ENCODE measurements around the gene JAM2.

JAM2 gene

GRCh38 chr21:25658427-25659035 is 19.5 kb downstream of the JAM2 start:
- no peak overlapping the region for H3K4me3 ChIP-seq (IDR thresholded peaks at IDR 0.05; ENCODE audit: insufficient read depth, low read depth, low read length)
- H4K20me1 ChIP-seq (ENCODE audit: insufficient read depth), result no peaks in the 10 kb centered on the region
- no peaks in the 10 kb centered on the region for H3K4me1 ChIP-seq (ENCODE audit: low read depth, poor library complexity, severe bottlenecking)
- no peaks in the 10 kb centered on the region for H3K79me2 ChIP-seq (ENCODE audit: insufficient read depth, low read depth)
- no peak overlapping the region for H3K4me2 ChIP-seq
- no peaks in the 10 kb centered on the region for H3K36me3 ChIP-seq (ENCODE audit: insufficient read depth)
- no peak overlapping the region for H3K27ac ChIP-seq
- no peak for TF ChIP-seq CTCF (conservative IDR thresholded peaks at IDR 0.05; ENCODE audit: low read depth, low read length)
- H3K9ac ChIP-seq, result no peak overlapping the region
- no peak overlapping the region for H2AFZ ChIP-seq (ENCODE audit: low read depth)
- no peaks in the 10 kb centered on the region for H3K27me3 ChIP-seq (ENCODE audit: insufficient read depth, low read depth)

- Histone ChIP-seq H2AFZ (ENCODE audit: low read depth) (no peak overlapping the region), H3K4me1 (ENCODE audit: low read depth, poor library complexity, severe bottlenecking) (no peaks in the 10 kb centered on the region), H4K20me1 (ENCODE audit: insufficient read depth) (no peaks in the 10 kb centered on the region), H3K27ac (no peak overlapping the region), H3K27me3 (ENCODE audit: insufficient read depth, low read depth) (no peaks in the 10 kb centered on the region), H3K4me3 (IDR thresholded peaks at IDR 0.05; ENCODE audit: insufficient read depth, low read depth, low read length) (no peak overlapping the region), H3K79me2 (ENCODE audit: insufficient read depth, low read depth) (no peaks in the 10 kb centered on the region), H3K9ac (no peak overlapping the region), H3K36me3 (ENCODE audit: insufficient read depth) (no peaks in the 10 kb centered on the region), H3K4me2 (no peak overlapping the region)
- TF ChIP-seq CTCF (conservative IDR thresholded peaks at IDR 0.05; ENCODE audit: low read depth, low read length), result no peak
Measured at GRCh38 chr21:25660233-25660632, 21.2 kb downstream of the JAM2 start.

- Histone ChIP-seq H4K20me1 (ENCODE audit: insufficient read depth) (no peaks in the 10 kb centered on the region), H3K4me1 (ENCODE audit: low read depth, poor library complexity, severe bottlenecking) (no peaks in the 10 kb centered on the region), H3K4me3 (IDR thresholded peaks at IDR 0.05; ENCODE audit: insufficient read depth, low read depth, low read length) (no peak overlapping the region), H3K9ac (no peak overlapping the region), H3K27me3 (ENCODE audit: insufficient read depth, low read depth) (no peaks in the 10 kb centered on the region), H3K36me3 (ENCODE audit: insufficient read depth) (no peaks in the 10 kb centered on the region), H3K79me2 (ENCODE audit: insufficient read depth, low read depth) (no peaks in the 10 kb centered on the region), H3K27ac (no peak overlapping the region), H2AFZ (ENCODE audit: low read depth) (no peak overlapping the region), H3K4me2 (no peak overlapping the region)
- TF ChIP-seq CTCF (conservative IDR thresholded peaks at IDR 0.05; ENCODE audit: low read depth, low read length), result no peak
Measured at GRCh38 chr21:25664491-25664931, 25.5 kb downstream of the JAM2 start.

GRCh38 chr21:25670726-25671125 is 31.7 kb downstream of the JAM2 start:
- no peak overlapping the region for H3K27ac ChIP-seq
- no peaks in the 10 kb centered on the region for H4K20me1 ChIP-seq (ENCODE audit: insufficient read depth)
- no peaks in the 10 kb centered on the region for H3K27me3 ChIP-seq (ENCODE audit: insufficient read depth, low read depth)
- H3K4me1 ChIP-seq (ENCODE audit: low read depth, poor library complexity, severe bottlenecking), result no peaks in the 10 kb centered on the region
- H3K79me2 ChIP-seq (ENCODE audit: insufficient read depth, low read depth), result no peaks in the 10 kb centered on the region
- H3K36me3 ChIP-seq (ENCODE audit: insufficient read depth), result no peaks in the 10 kb centered on the region
- H2AFZ ChIP-seq (ENCODE audit: low read depth), result no peak overlapping the region
- no peak overlapping the region for H3K9ac ChIP-seq
- no peak for TF ChIP-seq CTCF (conservative IDR thresholded peaks at IDR 0.05; ENCODE audit: low read depth, low read length)
- H3K4me2 ChIP-seq, result no peak overlapping the region
- H3K4me3 ChIP-seq (IDR thresholded peaks at IDR 0.05; ENCODE audit: insufficient read depth, low read depth, low read length), result no peak overlapping the region
